WTC11 (cell line): ENCODE results near the gene RUSF1.

Source experiments
- CBFB ChIP-seq: sonication (generic); formaldehyde crosslinking; IDR thresholded peaks from 2 replicates; pipeline ENCODE4 v1.8.1; 2022; ENCODE audit warnings: mild to moderate bottlenecking, low read depth, missing genetic modification reagents
- FOXP1 ChIP-seq: sonication (generic); formaldehyde crosslinking; IDR thresholded peaks from 2 replicates; pipeline ENCODE4 v1.8.0; 2022; ENCODE audit warnings: missing genetic modification reagents, mild to moderate bottlenecking, moderate library complexity, borderline replicate concordance
- GRHL2 ChIP-seq: fragments of 250-450 bp; sonication (Bioruptor Pico); IDR thresholded peaks from 2 replicates; pipeline ENCODE4 v1.8.0; 2022; ENCODE audit warnings: mild to moderate bottlenecking, moderate library complexity; ENCODE audit not compliant: insufficient replicate concordance, severe bottlenecking
- JAZF1 ChIP-seq: fragments of 250-450 bp; sonication (Bioruptor Pico); IDR thresholded peaks from 2 replicates; pipeline ENCODE4 v1.9.0; 2021; ENCODE audit warnings: moderate library complexity, mild to moderate bottlenecking, inconsistent platforms
- JUN ChIP-seq: sonication (generic); formaldehyde crosslinking; IDR thresholded peaks from 2 replicates; pipeline ENCODE4 v1.8.0; 2023; ENCODE audit warnings: mild to moderate bottlenecking, missing genetic modification reagents
- KAT7 ChIP-seq: sonication (generic); formaldehyde crosslinking; IDR thresholded peaks from 2 replicates; pipeline ENCODE4 v1.8.1; 2023; ENCODE audit warnings: missing genetic modification reagents, mild to moderate bottlenecking, borderline replicate concordance
- NR1H2 ChIP-seq: sonication (generic); formaldehyde crosslinking; IDR thresholded peaks from 2 replicates; pipeline ENCODE4 v1.9.0; 2021; ENCODE audit warnings: mild to moderate bottlenecking, moderate library complexity, missing genetic modification reagents
- SMAD3 ChIP-seq: sonication (generic); formaldehyde crosslinking; IDR thresholded peaks from 2 replicates; pipeline ENCODE4 v1.8.0; 2022; ENCODE audit warnings: missing genetic modification reagents, mild to moderate bottlenecking, borderline replicate concordance
- SP1 ChIP-seq: sonication (generic); formaldehyde crosslinking; conservative IDR thresholded peaks from 2 replicates; pipeline ENCODE4 v1.8.1; 2022; ENCODE audit warnings: missing genetic modification reagents
- ZNF121 ChIP-seq: sonication (generic); formaldehyde crosslinking; IDR thresholded peaks from 2 replicates; pipeline ENCODE4 v1.8.0; 2023; ENCODE audit warnings: missing genetic modification reagents
- ZNF396 ChIP-seq: fragments of 250-450 bp; sonication (Bioruptor Pico); IDR thresholded peaks from 2 replicates; pipeline ENCODE4 v1.8.0; 2021; ENCODE audit warnings: mild to moderate bottlenecking, moderate library complexity, borderline replicate concordance
- TF ChIP-seq, protein P1 (sequence below): fragments of 200-600 bp; IDR thresholded peaks from 2 replicates; pipeline ENCODE4 v1.8.0; 2022; ENCODE audit warnings: antibody characterized with exemption
- TF ChIP-seq, protein P2 (sequence below): sonication (generic); formaldehyde crosslinking; IDR thresholded peaks from 2 replicates; pipeline ENCODE4 v1.8.1; 2023; ENCODE audit warnings: mild to moderate bottlenecking, missing genetic modification reagents, moderate library complexity
- TF ChIP-seq, protein P3 (sequence below): sonication (generic); formaldehyde crosslinking; IDR thresholded peaks from 2 replicates; pipeline ENCODE4 v1.8.1; 2022; ENCODE audit warnings: low read depth, missing genetic modification reagents, borderline replicate concordance

DNA sequence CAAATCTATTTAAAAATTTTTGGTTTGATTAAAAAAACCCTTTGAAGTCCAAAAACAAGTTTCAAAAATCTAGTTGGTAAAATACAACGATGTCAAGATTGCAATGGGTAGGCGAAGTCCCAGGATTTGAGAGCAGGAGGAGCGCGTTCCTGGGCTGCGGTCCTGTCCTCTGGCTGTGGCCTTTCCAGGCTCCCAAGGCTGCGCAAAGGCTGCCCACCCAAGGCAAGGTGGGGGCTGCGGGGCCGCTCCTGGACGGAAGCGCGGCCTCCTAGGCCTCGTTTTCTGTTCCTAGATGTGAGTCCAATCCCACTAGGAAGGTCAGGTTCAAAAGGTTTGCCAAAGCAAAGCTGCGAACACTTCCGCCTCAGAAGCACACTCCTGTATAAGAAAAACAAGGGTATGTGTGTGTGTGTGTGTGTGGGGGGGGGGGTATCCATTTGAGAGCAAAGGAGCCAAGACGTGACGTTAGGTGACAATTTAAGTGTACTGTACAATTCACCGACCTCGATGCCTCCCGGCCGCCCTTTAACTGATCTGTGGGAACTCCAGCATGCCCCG, 28.7 kb upstream of the RUSF1 start:
- TF ChIP-seq CBFB (CRISPR knock-in tag) (no peak), ZNF121 (no peak), JUN (CRISPR knock-in tag) (no peak), ZNF396 (CRISPR knock-in tag) (no peak), NR1H2 (CRISPR knock-in tag) (no peak), FOXP1 (CRISPR knock-in tag) (no peak), KAT7 (CRISPR knock-in tag) (no peak), SP1 (CRISPR knock-in tag) (no peak), GRHL2 (CRISPR knock-in tag) (no peak), SMAD3 (no peak), JAZF1 (CRISPR knock-in tag) (no peak)
- TF ChIP-seq, protein P1, sequence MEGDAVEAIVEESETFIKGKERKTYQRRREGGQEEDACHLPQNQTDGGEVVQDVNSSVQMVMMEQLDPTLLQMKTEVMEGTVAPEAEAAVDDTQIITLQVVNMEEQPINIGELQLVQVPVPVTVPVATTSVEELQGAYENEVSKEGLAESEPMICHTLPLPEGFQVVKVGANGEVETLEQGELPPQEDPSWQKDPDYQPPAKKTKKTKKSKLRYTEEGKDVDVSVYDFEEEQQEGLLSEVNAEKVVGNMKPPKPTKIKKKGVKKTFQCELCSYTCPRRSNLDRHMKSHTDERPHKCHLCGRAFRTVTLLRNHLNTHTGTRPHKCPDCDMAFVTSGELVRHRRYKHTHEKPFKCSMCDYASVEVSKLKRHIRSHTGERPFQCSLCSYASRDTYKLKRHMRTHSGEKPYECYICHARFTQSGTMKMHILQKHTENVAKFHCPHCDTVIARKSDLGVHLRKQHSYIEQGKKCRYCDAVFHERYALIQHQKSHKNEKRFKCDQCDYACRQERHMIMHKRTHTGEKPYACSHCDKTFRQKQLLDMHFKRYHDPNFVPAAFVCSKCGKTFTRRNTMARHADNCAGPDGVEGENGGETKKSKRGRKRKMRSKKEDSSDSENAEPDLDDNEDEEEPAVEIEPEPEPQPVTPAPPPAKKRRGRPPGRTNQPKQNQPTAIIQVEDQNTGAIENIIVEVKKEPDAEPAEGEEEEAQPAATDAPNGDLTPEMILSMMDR = no peak
- TF ChIP-seq, protein P2, sequence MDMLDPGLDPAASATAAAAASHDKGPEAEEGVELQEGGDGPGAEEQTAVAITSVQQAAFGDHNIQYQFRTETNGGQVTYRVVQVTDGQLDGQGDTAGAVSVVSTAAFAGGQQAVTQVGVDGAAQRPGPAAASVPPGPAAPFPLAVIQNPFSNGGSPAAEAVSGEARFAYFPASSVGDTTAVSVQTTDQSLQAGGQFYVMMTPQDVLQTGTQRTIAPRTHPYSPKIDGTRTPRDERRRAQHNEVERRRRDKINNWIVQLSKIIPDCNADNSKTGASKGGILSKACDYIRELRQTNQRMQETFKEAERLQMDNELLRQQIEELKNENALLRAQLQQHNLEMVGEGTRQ (CRISPR knock-in tag) = no peak
- TF ChIP-seq, protein P3, sequence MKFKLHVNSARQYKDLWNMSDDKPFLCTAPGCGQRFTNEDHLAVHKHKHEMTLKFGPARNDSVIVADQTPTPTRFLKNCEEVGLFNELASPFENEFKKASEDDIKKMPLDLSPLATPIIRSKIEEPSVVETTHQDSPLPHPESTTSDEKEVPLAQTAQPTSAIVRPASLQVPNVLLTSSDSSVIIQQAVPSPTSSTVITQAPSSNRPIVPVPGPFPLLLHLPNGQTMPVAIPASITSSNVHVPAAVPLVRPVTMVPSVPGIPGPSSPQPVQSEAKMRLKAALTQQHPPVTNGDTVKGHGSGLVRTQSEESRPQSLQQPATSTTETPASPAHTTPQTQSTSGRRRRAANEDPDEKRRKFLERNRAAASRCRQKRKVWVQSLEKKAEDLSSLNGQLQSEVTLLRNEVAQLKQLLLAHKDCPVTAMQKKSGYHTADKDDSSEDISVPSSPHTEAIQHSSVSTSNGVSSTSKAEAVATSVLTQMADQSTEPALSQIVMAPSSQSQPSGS (CRISPR knock-in tag) = no peak
